ENCODE results near the gene AGO1.
"Not testable (repeated sequence)": the region's sequence is repeated elsewhere in the genome, so short reads cannot be mapped to it uniquely, and the experiment has no call there.

Gene AGO1

GRCh38 chr1:35915693-35916092 is 32.7 kb downstream of the AGO1 start:
- no peak for DNase-seq (ENCODE audit: low spot score)

GRCh38 chr1:35923791-35924221 is 40.8 kb downstream of the AGO1 start:
- no peak for DNase-seq (ENCODE audit: low spot score)

GRCh38 chr1:35924838-35925237 is 41.8 kb downstream of the AGO1 start:
- DNase-seq (ENCODE audit: low spot score): peak; percentile 51

GRCh38 chr1:35925741-35926140 is 42.7 kb downstream of the AGO1 start:
- DNase-seq (ENCODE audit: low spot score): no peak

GRCh38 chr1:35927472-35927871 is 44.5 kb downstream of the AGO1 start:
- no peak for DNase-seq (ENCODE audit: low spot score)

- peak; percentile 41 for DNase-seq (ENCODE audit: low spot score)
Measured at GRCh38 chr1:35929730-35930592, 47.0 kb downstream of the AGO1 start.

GRCh38 chr1:35930593-35931445 is 47.8 kb downstream of the AGO1 start, which contains the start of gene AGO3:
Gene AGO3 (plus strand): TSS chr1:35931105. CDS start chr1:35931427, 322 bp downstream.
- peak; percentile 90 for DNase-seq (ENCODE audit: low spot score)

GRCh38 chr1:35931446-35932157 is 48.6 kb downstream of the AGO1 start:
- no peak for DNase-seq (ENCODE audit: low spot score)

GRCh38 chr1:35932158-35932636 is 49.2 kb downstream of the AGO1 start:
- DNase-seq (ENCODE audit: low spot score): no peak

GRCh38 chr1:35932941-35933340 is 49.9 kb downstream of the AGO1 start:
- no peak for DNase-seq (ENCODE audit: low spot score)

- no peak for DNase-seq (ENCODE audit: low spot score)
Measured at GRCh38 chr1:35935442-35936388, 52.7 kb downstream of the AGO1 start.

GRCh38 chr1:35936838-35937237 is 53.8 kb downstream of the AGO1 start:
- DNase-seq (ENCODE audit: low spot score): no peak

- DNase-seq (ENCODE audit: low spot score): no peak
Measured at GRCh38 chr1:35939484-35939883, 56.5 kb downstream of the AGO1 start.

- DNase-seq (ENCODE audit: low spot score): no peak
Measured at GRCh38 chr1:35945327-35945726, 62.3 kb downstream of the AGO1 start.

GRCh38 chr1:35947547-35947946 is 64.5 kb downstream of the AGO1 start:
- no peak for DNase-seq (ENCODE audit: low spot score)

GRCh38 chr1:35958558-35958957 is 75.5 kb downstream of the AGO1 start:
- DNase-seq (ENCODE audit: low spot score): no peak

GRCh38 chr1:35959304-35959703 is 76.3 kb downstream of the AGO1 start:
- no peak for DNase-seq (ENCODE audit: low spot score)

- DNase-seq (ENCODE audit: low spot score): no peak
Measured at GRCh38 chr1:35962952-35963351, 79.9 kb downstream of the AGO1 start.

GRCh38 chr1:35964277-35964676 is 81.3 kb downstream of the AGO1 start:
- DNase-seq (ENCODE audit: low spot score): not testable (repeated sequence)

GRCh38 chr1:35968396-35968795 is 85.4 kb downstream of the AGO1 start:
- no peak for DNase-seq (ENCODE audit: low spot score)

- no peak for DNase-seq (ENCODE audit: low spot score)
Measured at GRCh38 chr1:35971601-35972000, 88.6 kb downstream of the AGO1 start.
